Mucosa of descending colon (tissue), 3 donors: ENCODE results near the gene RPP25. TPM values are rescaled to one million over a fixed set of nuclear protein-coding genes. Genes with fewer than 3 reads are reported as not detected.
"Not testable (repeated sequence)": the region's sequence is repeated elsewhere in the genome, so short reads cannot be mapped to it uniquely, and the experiment has no call there.

Source experiments
- ATAC-seq: fragments of 200-7000 bp; cut with Tn5 transposase; one replicate; pipeline ENCODE4 v1.9.1; 2020; ENCODE audit warnings: mild to moderate bottlenecking, moderate library complexity
- DNase-seq, 3 donors: peaks; one replicate each; pipeline ENCODE4 v3.0.0-alpha.2; 2020
- H3K36me3 ChIP-seq: fragments of 200-600 bp; one replicate; pipeline ENCODE4 v1.8.0; 2021; ENCODE audit warnings: low read depth, mild to moderate bottlenecking
- H3K4me1 ChIP-seq: fragments of 200-600 bp; one replicate; pipeline ENCODE4 v1.8.0; 2021; ENCODE audit warnings: low read depth, mild to moderate bottlenecking
- H3K4me3 ChIP-seq: fragments of 200-600 bp; one replicate; pipeline ENCODE4 v1.8.0; 2021; ENCODE audit warnings: mild to moderate bottlenecking
- H3K9me3 ChIP-seq: fragments of 200-600 bp; one replicate; pipeline ENCODE4 v1.8.0; 2021; ENCODE audit warnings: mild to moderate bottlenecking
- intact Hi-C, 2 donors: fragments of 100-400 bp; cut with DNase I in 1 of 2; cut with micrococcal nuclease in 1 of 2; formaldehyde crosslinking; loops; one replicate each; pipeline versions ENCODE4 v1.11.0 to v1.11.1; 2022; cut with DNase I, micrococcal nuclease
- total RNA-seq, 3 donors: library from RNA; stranded (reverse); fragmentation: NEBNext Ultra II Directional in 2 of 3; extraction: Animal tissue kit (Norgen Biotek cat#: 25700) in 2 of 3; gene quantifications; one replicate each; pipeline versions ENCODE4 v1.2.1 to v1.2.4, GENCODE V29; 2021 to 2023
- TF ChIP-seq, protein P1 (sequence below): fragments of 200-600 bp; IDR thresholded peaks from one replicate; pipeline ENCODE4 v1.8.0; 2022; ENCODE audit warnings: antibody characterized with exemption, mild to moderate bottlenecking
- donor health status: DM: no; HTN: no; CAD: no; lungs with moderate emphysema.
- donor health status: DM: no; HTN: no; CAD: no.
- donor health status: DM: no; HTN: yes; CAD: no.

RPP25 gene
- total RNA-seq, 3 donors from 2014 or later, result 8.9 to 13.6 (median 12.3) TPM

DNA sequence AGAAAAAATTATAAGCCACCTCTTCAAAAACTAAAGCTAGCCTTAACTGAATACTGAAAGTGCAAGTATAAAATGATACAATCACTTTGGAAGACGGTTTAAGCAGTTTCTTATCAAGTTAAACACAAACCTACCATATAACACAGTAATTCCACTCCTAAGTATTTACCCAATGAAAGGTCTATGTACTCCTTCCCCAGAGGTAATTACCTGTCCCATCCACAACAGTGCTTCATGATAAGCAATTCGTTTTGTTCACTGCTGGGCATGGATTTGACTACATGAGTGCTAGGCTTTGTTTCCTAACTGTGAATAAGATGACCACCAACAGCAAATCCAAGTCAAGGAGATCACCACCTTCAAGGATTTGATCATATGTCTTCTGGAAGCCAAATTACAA lies 23.0 kb downstream of the RPP25 start:
- H3K36me3 ChIP-seq, result no peaks in the 10 kb centered on the region
- no peak overlapping the region for H3K4me3 ChIP-seq
- TF ChIP-seq, protein P1, sequence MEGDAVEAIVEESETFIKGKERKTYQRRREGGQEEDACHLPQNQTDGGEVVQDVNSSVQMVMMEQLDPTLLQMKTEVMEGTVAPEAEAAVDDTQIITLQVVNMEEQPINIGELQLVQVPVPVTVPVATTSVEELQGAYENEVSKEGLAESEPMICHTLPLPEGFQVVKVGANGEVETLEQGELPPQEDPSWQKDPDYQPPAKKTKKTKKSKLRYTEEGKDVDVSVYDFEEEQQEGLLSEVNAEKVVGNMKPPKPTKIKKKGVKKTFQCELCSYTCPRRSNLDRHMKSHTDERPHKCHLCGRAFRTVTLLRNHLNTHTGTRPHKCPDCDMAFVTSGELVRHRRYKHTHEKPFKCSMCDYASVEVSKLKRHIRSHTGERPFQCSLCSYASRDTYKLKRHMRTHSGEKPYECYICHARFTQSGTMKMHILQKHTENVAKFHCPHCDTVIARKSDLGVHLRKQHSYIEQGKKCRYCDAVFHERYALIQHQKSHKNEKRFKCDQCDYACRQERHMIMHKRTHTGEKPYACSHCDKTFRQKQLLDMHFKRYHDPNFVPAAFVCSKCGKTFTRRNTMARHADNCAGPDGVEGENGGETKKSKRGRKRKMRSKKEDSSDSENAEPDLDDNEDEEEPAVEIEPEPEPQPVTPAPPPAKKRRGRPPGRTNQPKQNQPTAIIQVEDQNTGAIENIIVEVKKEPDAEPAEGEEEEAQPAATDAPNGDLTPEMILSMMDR, result no peak
- intact Hi-C loops, result no loop called here
- peaks cover 41% of the 10 kb centered on the region for H3K4me1 ChIP-seq
- H3K9me3 ChIP-seq, result no peaks in the 10 kb centered on the region
- ATAC-seq, result peak; percentile 46
- DNase-seq, result peak in 1 of 3 donors; percentile 41

DNA sequence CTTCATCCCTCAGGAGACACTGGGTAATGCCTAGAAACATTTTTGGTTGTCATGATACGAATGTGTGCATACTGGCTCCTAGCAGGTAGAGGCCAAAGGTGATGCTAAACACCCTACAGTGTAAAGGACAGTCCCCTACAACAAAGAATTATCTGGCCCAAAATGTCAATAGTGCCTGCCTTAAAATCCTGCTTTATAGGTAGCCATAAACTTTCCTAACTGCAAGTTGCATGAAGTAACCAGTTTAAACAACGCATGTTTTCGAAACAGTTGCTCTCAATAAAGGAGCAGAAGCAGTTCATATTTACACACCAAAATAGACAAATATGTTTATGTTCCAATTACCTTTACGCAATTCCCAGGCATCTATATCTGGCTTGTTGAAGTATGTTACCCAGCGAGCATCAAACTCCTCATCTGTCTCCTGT lies 27.8 kb downstream of the RPP25 start:
- DNase-seq, result no peak
- Histone ChIP-seq H3K36me3 (peaks cover 6% of the 10 kb centered on the region), H3K4me1 (peaks cover 28% of the 10 kb centered on the region), H3K4me3 (peak overlapping the region; percentile 14), H3K9me3 (no peaks in the 10 kb centered on the region)
- ATAC-seq, result peak; percentile 93
- TF ChIP-seq, protein P1, result no peak
- intact Hi-C loops, result no loop called here

DNA sequence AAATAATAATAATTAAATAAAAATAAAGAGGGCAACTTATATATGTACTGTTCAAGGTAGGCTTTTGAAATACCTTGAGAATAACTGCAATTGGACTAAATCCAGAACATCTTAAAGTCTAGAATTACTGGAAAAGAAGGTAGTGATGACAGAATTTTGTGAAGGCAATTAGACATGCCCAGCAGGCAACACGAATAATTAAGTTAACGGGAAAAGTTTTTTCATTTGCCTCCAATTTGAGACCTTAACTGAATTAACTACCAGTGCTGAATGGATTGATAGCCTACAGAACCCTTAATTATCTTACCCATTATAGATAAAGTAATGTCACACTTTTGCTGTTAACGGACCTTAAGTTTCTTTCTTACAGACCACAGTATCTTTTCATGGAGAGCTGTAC lies 32.0 kb downstream of the RPP25 start:
- Histone ChIP-seq H3K4me3 (no peak overlapping the region), H3K9me3 (no peaks in the 10 kb centered on the region), H3K36me3 (peaks cover 16% of the 10 kb centered on the region), H3K4me1 (peaks cover 6% of the 10 kb centered on the region)
- ATAC-seq, result no peak
- no peak for DNase-seq
- intact Hi-C loops, result no loop called here
- TF ChIP-seq, protein P1, result no peak

DNA sequence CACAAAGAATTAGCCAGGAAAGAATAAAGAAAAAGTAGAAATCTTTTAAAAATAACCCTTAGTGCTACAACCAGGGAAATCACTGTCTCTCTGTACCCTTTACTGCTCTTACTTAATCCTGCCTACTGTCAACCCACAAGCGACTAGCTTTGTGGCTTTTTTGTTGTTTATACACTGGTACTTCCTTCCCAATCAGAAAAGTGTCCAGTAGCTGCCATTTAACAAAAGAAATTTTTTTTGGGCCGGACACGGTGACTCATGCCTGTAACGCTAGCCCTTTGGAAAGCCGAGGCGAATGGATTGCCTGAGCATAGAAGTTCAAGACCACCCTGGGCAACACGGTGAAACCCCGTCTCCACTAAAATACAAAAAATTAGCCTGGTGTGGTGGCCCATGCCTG lies 36.1 kb downstream of the RPP25 start:
- ATAC-seq (no peak), DNase-seq (no peak)
- no peak overlapping the region for H3K4me3 ChIP-seq
- no peaks in the 10 kb centered on the region for H3K9me3 ChIP-seq
- intact Hi-C loops, result no loop called here
- H3K36me3 ChIP-seq, result peaks cover 23% of the 10 kb centered on the region
- no peaks in the 10 kb centered on the region for H3K4me1 ChIP-seq
- TF ChIP-seq, protein P1, result no peak

DNA sequence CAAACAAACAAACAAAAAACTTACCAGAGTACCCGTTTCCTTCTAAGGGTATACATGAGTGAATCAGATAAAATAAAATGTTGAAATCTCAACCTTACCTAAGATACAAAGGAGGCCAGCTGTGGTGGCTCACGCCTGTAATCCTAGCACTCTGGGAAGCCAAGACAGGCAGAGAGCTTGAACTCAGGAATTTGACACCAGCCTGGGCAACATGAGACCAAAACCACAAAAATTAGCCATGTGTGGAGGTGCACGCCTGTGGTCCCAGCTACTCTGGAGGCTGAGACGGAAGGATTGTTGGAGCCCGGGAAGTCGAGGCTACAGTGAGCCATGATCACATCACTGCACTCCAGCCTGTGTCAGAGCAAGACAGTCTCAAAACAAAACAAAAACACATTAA lies 38.9 kb downstream of the RPP25 start:
- ATAC-seq (no peak), DNase-seq (no peak)
- intact Hi-C loops, result no loop called here
- H3K9me3 ChIP-seq, result no peaks in the 10 kb centered on the region
- H3K4me3 ChIP-seq, result no peak overlapping the region
- H3K36me3 ChIP-seq, result peaks cover 23% of the 10 kb centered on the region
- no peaks in the 10 kb centered on the region for H3K4me1 ChIP-seq
- TF ChIP-seq, protein P1, result no peak

DNA sequence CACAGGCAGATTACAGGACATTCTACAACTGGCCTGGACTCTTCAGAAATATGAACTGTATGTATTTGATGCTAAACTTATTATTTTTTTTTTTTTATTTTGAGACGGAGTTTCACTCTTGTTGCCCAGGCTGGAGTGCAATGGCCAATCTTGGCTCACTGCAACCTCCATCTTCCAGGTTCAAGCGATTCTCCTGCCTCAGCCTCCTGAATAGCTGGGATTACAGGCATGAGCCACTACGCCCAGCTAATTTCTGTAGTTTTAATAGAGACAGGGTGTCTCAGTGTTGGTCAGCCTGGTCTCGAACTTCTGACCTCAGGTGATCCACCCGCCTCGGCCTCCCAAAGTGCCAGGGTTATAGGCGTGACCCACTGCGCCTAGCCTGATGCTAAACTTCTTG lies 42.8 kb downstream of the RPP25 start:
- H3K9me3 ChIP-seq, ATAC-seq, DNase-seq, H3K36me3 ChIP-seq, intact Hi-C loops, H3K4me1 ChIP-seq, H3K4me3 ChIP-seq: not testable (repeated sequence)
